Lower lobe of right lung (tissue), 2 donors: ENCODE data around the gene RSBN1L. TPM values are rescaled to one million over a fixed set of nuclear protein-coding genes. Genes with fewer than 3 reads are reported as not detected.

Experiments used
- ATAC-seq, 2 donors: fragments of 200-7000 bp; cut with Tn5 transposase; one replicate each; pipeline ENCODE4 v1.9.1; 2020 to 2022; ENCODE audit warnings: mild to moderate bottlenecking in 2 of 2, moderate library complexity in 2 of 2
- DNase-seq: peaks from one replicate; pipeline ENCODE4 v3.0.0-alpha.2; 2020
- H3K27ac ChIP-seq: fragments of 200-600 bp; one replicate; pipeline ENCODE4 v1.8.0; 2022
- H3K27me3 ChIP-seq: fragments of 200-600 bp; one replicate; pipeline ENCODE4 v1.8.0; 2022; ENCODE audit warnings: low read depth
- H3K36me3 ChIP-seq: fragments of 200-600 bp; one replicate; pipeline ENCODE4 v1.8.0; 2022; ENCODE audit warnings: mild to moderate bottlenecking
- H3K4me1 ChIP-seq: fragments of 200-600 bp; one replicate; pipeline ENCODE4 v1.8.0; 2022
- H3K4me3 ChIP-seq: fragments of 200-600 bp; one replicate; pipeline ENCODE4 v1.8.0; 2022; ENCODE audit warnings: mild to moderate bottlenecking
- H3K9me3 ChIP-seq: fragments of 200-600 bp; one replicate; pipeline ENCODE4 v1.8.0; 2022
- intact Hi-C: fragments of 100-400 bp; cut with DNase I; formaldehyde crosslinking; loops from one replicate; pipeline ENCODE4 v1.11.0; 2022
- total RNA-seq: library from RNA; stranded (reverse); fragmentation: NEBNext Ultra II Directional; extraction: Animal tissue kit (Norgen Biotek cat#: 25700); gene quantifications from one replicate; pipeline ENCODE4 v1.2.1, GENCODE V29; 2021
- TF ChIP-seq, protein P1 (sequence below): fragments of 200-600 bp; IDR thresholded peaks from one replicate; pipeline ENCODE4 v1.8.0; 2022; ENCODE audit warnings: antibody characterized with exemption, mild to moderate bottlenecking
- donor health status: DM: no; HTN: yes; CAD: no; lungs with severe emphysema.

RSBN1L gene
- total RNA-seq, 1 donor from 2014 or later, result 26.8 TPM

DNA sequence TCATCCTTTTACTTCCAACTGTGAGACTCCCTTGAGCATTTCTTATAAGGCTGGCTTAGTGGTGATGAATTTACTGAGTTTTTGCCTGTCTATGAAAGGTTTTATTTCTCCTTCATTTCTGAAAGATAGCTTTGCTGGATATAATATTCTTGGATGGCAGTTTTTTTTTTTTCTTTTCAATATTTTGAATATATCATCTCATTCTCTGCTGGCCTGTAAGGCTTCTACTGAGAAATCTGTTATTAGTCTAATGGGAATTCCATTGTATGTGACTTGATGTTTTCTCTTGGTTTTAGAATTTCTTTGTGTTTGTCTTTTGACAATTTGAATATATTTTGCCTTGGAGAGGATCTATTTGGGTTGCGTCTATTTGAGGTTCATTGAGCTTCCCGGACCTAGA is 124.7 kb downstream of the RSBN1L start:
- ATAC-seq (no peak), DNase-seq (no peak)
- Histone ChIP-seq H3K4me3 (no peak overlapping the region), H3K27me3 (no peaks in the 10 kb centered on the region), H3K27ac (no peak overlapping the region), H3K4me1 (no peaks in the 10 kb centered on the region), H3K9me3 (peaks cover 27% of the 10 kb centered on the region), H3K36me3 (no peaks in the 10 kb centered on the region)
- TF ChIP-seq, protein P1, sequence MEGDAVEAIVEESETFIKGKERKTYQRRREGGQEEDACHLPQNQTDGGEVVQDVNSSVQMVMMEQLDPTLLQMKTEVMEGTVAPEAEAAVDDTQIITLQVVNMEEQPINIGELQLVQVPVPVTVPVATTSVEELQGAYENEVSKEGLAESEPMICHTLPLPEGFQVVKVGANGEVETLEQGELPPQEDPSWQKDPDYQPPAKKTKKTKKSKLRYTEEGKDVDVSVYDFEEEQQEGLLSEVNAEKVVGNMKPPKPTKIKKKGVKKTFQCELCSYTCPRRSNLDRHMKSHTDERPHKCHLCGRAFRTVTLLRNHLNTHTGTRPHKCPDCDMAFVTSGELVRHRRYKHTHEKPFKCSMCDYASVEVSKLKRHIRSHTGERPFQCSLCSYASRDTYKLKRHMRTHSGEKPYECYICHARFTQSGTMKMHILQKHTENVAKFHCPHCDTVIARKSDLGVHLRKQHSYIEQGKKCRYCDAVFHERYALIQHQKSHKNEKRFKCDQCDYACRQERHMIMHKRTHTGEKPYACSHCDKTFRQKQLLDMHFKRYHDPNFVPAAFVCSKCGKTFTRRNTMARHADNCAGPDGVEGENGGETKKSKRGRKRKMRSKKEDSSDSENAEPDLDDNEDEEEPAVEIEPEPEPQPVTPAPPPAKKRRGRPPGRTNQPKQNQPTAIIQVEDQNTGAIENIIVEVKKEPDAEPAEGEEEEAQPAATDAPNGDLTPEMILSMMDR, result no peak
- intact Hi-C loops, result no loop called here

DNA sequence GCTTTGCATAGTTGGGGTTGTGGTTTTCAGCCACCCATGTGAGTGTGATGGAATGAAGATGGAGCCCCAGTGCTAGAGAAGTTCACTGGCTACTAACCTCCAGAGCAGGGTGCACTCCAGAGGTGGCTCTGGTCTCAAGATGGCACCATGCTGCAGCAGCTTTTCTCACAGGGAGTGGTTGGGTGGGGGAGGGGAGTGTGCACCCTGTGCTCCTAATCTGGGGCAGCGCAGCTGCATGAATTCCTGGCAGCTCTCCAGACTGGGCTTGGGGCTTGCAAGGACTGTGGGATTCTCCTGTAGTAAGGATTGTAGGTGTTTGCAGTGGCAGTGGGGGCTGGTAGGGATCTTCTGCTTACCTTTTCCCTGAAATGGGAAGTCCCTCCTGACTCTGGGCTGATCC is 126.0 kb downstream of the RSBN1L start:
- intact Hi-C loops, result no loop called here
- ATAC-seq (peak in 1 of 2 donors; percentile 35), DNase-seq (no peak)
- H3K27me3 ChIP-seq, result no peaks in the 10 kb centered on the region
- H3K27ac ChIP-seq, result no peak overlapping the region
- H3K36me3 ChIP-seq, result no peaks in the 10 kb centered on the region
- peaks cover 35% of the 10 kb centered on the region for H3K9me3 ChIP-seq
- TF ChIP-seq, protein P1, result no peak
- H3K4me1 ChIP-seq, result no peaks in the 10 kb centered on the region
- no peak overlapping the region for H3K4me3 ChIP-seq

DNA sequence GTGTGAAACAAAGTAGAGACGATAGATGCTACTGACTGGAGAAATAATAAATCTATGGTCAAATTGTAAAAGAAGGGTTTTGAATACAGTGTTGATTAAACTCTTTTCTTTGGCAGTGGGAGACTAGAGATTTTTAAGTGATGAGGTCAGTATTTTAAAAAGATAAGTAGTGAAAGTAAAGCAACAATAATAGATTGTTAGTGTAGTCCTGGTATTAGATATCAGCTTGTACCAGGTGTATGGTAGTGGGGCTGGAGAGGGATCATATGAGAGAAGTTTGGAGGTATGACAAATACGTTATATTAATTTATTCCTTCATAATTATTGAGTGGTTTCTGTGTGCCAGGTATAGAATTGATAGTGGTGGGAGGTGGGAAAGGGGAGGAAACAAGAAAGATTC is 127.5 kb downstream of the RSBN1L start:
- intact Hi-C loops, result no loop called here
- TF ChIP-seq, protein P1, result no peak
- DNase-seq, result no peak
- no peaks in the 10 kb centered on the region for H3K4me1 ChIP-seq
- peaks cover 35% of the 10 kb centered on the region for H3K9me3 ChIP-seq
- no peak overlapping the region for H3K27ac ChIP-seq
- no peaks in the 10 kb centered on the region for H3K27me3 ChIP-seq
- H3K36me3 ChIP-seq, result no peaks in the 10 kb centered on the region
- no peak overlapping the region for H3K4me3 ChIP-seq
- ATAC-seq, result no peak

DNA sequence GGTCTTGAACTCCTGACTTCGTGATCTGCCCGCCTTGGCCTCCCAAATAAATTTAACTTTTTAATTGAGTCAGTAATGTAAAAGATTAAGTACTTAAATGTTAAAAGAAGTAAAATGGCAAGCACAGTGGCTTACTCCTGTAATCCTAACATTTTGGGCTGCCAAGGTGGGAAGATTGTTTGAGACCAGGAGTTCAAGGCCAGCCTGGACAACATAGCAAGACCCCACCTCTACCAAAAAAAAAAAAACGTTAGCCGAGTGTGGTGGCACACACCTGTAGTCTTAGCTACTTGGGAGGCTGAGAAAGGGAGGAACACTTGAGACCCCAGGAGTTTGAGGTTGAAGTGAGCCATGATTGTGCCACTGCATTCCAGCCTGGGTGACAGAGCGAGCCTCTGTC is 128.4 kb downstream of the RSBN1L start:
- DNase-seq, result no peak
- Histone ChIP-seq H3K4me3 (no peak overlapping the region), H3K36me3 (no peaks in the 10 kb centered on the region), H3K27me3 (no peaks in the 10 kb centered on the region), H3K9me3 (peaks cover 32% of the 10 kb centered on the region), H3K27ac (no peak overlapping the region), H3K4me1 (no peaks in the 10 kb centered on the region)
- TF ChIP-seq, protein P1, result no peak
- no peak for ATAC-seq
- intact Hi-C loops, result no loop called here

DNA sequence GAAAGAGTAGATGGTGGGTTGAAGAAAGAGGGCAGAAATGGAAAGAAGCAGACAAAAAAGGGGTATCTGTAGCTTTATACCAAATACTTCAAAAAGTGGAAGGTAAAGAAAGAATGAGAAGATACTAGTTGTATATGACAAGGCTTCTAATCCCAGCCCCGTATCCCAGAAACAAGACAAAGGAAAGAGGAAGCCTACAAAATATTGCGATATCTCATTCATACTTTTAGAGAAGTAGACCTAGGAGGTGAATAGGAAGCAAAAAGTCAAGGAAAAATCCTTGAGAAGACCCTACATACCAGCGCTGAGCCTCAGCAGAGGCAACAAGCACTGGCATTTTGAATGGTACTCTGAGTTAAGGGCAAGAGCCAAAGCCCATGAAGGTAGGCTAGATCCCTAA is 128.9 kb downstream of the RSBN1L start:
- H3K4me3 ChIP-seq, result no peak overlapping the region
- intact Hi-C loops, result no loop called here
- H3K9me3 ChIP-seq, result peaks cover 28% of the 10 kb centered on the region
- TF ChIP-seq, protein P1, result no peak
- no peaks in the 10 kb centered on the region for H3K4me1 ChIP-seq
- H3K27me3 ChIP-seq, result no peaks in the 10 kb centered on the region
- peak; percentile 25 to 49 for ATAC-seq
- DNase-seq, result no peak
- no peak overlapping the region for H3K27ac ChIP-seq
- H3K36me3 ChIP-seq, result no peaks in the 10 kb centered on the region

DNA sequence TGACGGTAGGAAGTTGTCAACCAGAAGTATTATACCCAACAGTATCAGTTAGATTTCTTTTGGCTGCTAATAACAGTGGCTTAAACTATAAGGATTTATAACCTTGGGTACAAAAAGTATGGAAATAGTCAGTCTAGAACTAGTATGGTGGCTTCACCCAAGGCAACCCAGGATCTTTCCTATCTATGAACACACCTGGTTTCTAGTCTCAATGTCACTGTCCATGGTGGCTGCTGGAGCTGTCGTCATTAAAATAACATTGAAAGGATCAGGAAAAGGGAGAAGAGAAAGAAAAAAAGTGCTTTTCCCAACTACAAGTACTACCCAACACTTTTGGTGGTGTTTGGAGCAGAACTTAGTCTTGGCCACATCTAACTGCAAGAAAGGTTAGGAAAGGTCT is 130.0 kb downstream of the RSBN1L start:
- Histone ChIP-seq H3K4me1 (no peaks in the 10 kb centered on the region), H3K27ac (no peak overlapping the region), H3K4me3 (no peak overlapping the region), H3K9me3 (peaks cover 16% of the 10 kb centered on the region), H3K27me3 (no peaks in the 10 kb centered on the region), H3K36me3 (no peaks in the 10 kb centered on the region)
- ATAC-seq (no peak), DNase-seq (no peak)
- intact Hi-C loops, result no loop called here
- TF ChIP-seq, protein P1, result no peak
